Vagina (tissue), 2 donors: ENCODE results near the gene RPS6KA5.

Source experiments
- POLR2A ChIP-seq, 2 donors: fragments of 450-650 bp; IDR thresholded peaks; one replicate each; pipeline ENCODE4 v1.6.1; 2017; ENCODE audit warnings: antibody characterized with exemption in 2 of 2, mild to moderate bottlenecking in 2 of 2, moderate library complexity in 2 of 2
- TF ChIP-seq, protein P1 (sequence below), 3 experiments: fragments of 450-650 bp in 2 of 3; fragments of 200-600 bp in 1 of 3; sonication (generic) in 1 of 3; IDR thresholded peaks; one replicate each; pipeline ENCODE4 v1.5.1; 2017 to 2019; ENCODE audit warnings: antibody characterized with exemption in 3 of 3, mild to moderate bottlenecking in 2 of 3, moderate library complexity in 2 of 3

GRCh38 chr14:91094772-91095171, 34.3 kb upstream of the RPS6KA5 start:
- TF ChIP-seq POLR2A (IDR thresholded peaks at IDR 0.05) = no peak
- TF ChIP-seq, protein P1, sequence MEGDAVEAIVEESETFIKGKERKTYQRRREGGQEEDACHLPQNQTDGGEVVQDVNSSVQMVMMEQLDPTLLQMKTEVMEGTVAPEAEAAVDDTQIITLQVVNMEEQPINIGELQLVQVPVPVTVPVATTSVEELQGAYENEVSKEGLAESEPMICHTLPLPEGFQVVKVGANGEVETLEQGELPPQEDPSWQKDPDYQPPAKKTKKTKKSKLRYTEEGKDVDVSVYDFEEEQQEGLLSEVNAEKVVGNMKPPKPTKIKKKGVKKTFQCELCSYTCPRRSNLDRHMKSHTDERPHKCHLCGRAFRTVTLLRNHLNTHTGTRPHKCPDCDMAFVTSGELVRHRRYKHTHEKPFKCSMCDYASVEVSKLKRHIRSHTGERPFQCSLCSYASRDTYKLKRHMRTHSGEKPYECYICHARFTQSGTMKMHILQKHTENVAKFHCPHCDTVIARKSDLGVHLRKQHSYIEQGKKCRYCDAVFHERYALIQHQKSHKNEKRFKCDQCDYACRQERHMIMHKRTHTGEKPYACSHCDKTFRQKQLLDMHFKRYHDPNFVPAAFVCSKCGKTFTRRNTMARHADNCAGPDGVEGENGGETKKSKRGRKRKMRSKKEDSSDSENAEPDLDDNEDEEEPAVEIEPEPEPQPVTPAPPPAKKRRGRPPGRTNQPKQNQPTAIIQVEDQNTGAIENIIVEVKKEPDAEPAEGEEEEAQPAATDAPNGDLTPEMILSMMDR (IDR thresholded peaks at IDR 0.05) = no peak
